Spleen (tissue), 7 donors: Measurements from ENCODE around the gene TMEM120B.

Source experiments
- CTCF ChIP-seq, 11 experiments: fragments of 200-600 bp in 7 of 11; fragments of 450-650 bp in 4 of 11; sonication (generic) in 4 of 11; IDR thresholded peaks in 8 of 11; conservative IDR thresholded peaks in 3 of 11; 1 replicate in 7 of 11; 2 replicates in 4 of 11; pipeline versions ENCODE4 v1.4.0 to v1.8.0; 2016 to 2021; ENCODE audit warnings: antibody characterized with exemption in 11 of 11, inconsistent platforms in 4 of 11, mild to moderate bottlenecking in 1 of 11
- POLR2A ChIP-seq, 3 donors: fragments of 450-650 bp; IDR thresholded peaks; one replicate each; pipeline ENCODE4 v1.5.1; 2017; ENCODE audit warnings: antibody characterized with exemption in 3 of 3, mild to moderate bottlenecking in 1 of 3
- POLR2AphosphoS5 ChIP-seq, 3 donors: sonication (generic); formaldehyde crosslinking; IDR thresholded peaks; one replicate each; pipeline ENCODE4 v1.5.1; 2017; ENCODE audit warnings: antibody characterized with exemption in 3 of 3
- donor health status: DM: no; HTN: no; CAD: no; lungs with moderate emphysema.
- donor health status: DM: no; HTN: no; CAD: no.
- donor health status: DM: no; HTN: no; CAD: no.

GRCh38 chr12:121770813-121771625 is 58.5 kb downstream of the TMEM120B start:
- TF ChIP-seq POLR2A (IDR thresholded peaks at IDR 0.05) (no peak), CTCF (IDR thresholded peaks at IDR 0.05 in 8 of 11, conservative IDR thresholded peaks at IDR 0.05 in 3 of 11) (no peak), POLR2AphosphoS5 (IDR thresholded peaks at IDR 0.05) (no peak)
